HCT116 (cell line): ENCODE results near the gene LSM7.

ENCODE experiments used
- ATF3 ChIP-seq: IDR thresholded peaks from 2 replicates; pipeline ENCODE4 v1.6.1; 2012
- CTCF ChIP-seq, 3 experiments: fragments of 200-600 bp in 1 of 3; sonication (generic) in 1 of 3; IDR thresholded peaks in 2 of 3; conservative IDR thresholded peaks in 1 of 3; 2 replicates each; pipeline ENCODE4 v1.5.1; 2012 to 2017; ENCODE audit warnings: low read depth in 2 of 3, low read length in 2 of 3, antibody characterized with exemption in 1 of 3, borderline replicate concordance in 1 of 3, control low read depth in 1 of 3, mild to moderate bottlenecking in 1 of 3, mixed read lengths in 1 of 3, mixed run types in 1 of 3, moderate library complexity in 1 of 3; ENCODE audit not compliant: insufficient read depth in 1 of 3
- EZH2 ChIP-seq: fragments of 200-600 bp; sonication (generic); IDR thresholded peaks from 2 replicates; pipeline ENCODE4 v1.6.1; 2017; ENCODE audit warnings: antibody characterized with exemption, mixed run types
- EZH2phosphoT487 ChIP-seq: fragments of 200-600 bp; IDR thresholded peaks from 2 replicates; pipeline ENCODE4 v1.6.1; 2018; ENCODE audit warnings: antibody characterized with exemption, borderline replicate concordance
- JUND ChIP-seq: IDR thresholded peaks from 2 replicates; pipeline ENCODE4 v1.6.1; 2012
- POLR2A ChIP-seq: IDR thresholded peaks from 2 replicates; pipeline ENCODE4 v1.7.0; 2011; ENCODE audit warnings: borderline replicate concordance; ENCODE audit not compliant: insufficient read depth, insufficient read length; ENCODE audit errors: extremely low read depth
- SIN3A ChIP-seq: IDR thresholded peaks from 2 replicates; pipeline ENCODE4 v1.6.1; 2012; ENCODE audit warnings: low read depth

- no peak for TF ChIP-seq EZH2
- TF ChIP-seq POLR2A = no peak
- no peak for TF ChIP-seq CTCF (IDR thresholded peaks at IDR 0.05 in 2 of 3, conservative IDR thresholded peaks at IDR 0.05 in 1 of 3; ENCODE audit: borderline replicate concordance in 1 of 3, insufficient read depth in 1 of 3, low read depth in 2 of 3, low read length in 2 of 3)
- no peak for TF ChIP-seq JUND
- TF ChIP-seq EZH2phosphoT487 = no peak
- TF ChIP-seq SIN3A = no peak
- TF ChIP-seq ATF3 = no peak
These were observed 1.1 kb upstream of the LSM7 start for GRCh38 chr19:2329501-2329916.
